Effector memory CD4-positive, alpha-beta T cell (primary cell): ENCODE results near the gene CDC42BPA.

Experiments used
- DNase-seq, 3 donors: peaks; one replicate each; pipeline ENCODE4 v3.0.0-alpha.2; 2020
- H3K27ac ChIP-seq: 2 replicates; pipeline ENCODE4 v1.7.0; 2013; ENCODE audit warnings: mild to moderate bottlenecking, low read length, moderate library complexity; ENCODE audit not compliant: insufficient read depth, poor library complexity, severe bottlenecking
- H3K27me3 ChIP-seq: replicated peaks from 2 replicates; pipeline ENCODE4 v1.7.0; 2013; ENCODE audit warnings: mild to moderate bottlenecking, low read length; ENCODE audit not compliant: insufficient read depth, control insufficient read depth, poor library complexity, severe bottlenecking
- H3K36me3 ChIP-seq: 2 replicates; pipeline ENCODE4 v1.7.0; 2013; ENCODE audit warnings: mild to moderate bottlenecking, low read length, moderate library complexity; ENCODE audit not compliant: control insufficient read depth, insufficient read depth
- H3K4me1 ChIP-seq: 2 replicates; pipeline ENCODE4 v1.7.0; 2013; ENCODE audit warnings: low read length, mild to moderate bottlenecking; ENCODE audit not compliant: control insufficient read depth, insufficient read depth, poor library complexity, severe bottlenecking
- H3K4me3 ChIP-seq: 2 replicates; pipeline ENCODE4 v1.7.0; 2013; ENCODE audit warnings: low read length, low read depth, mild to moderate bottlenecking; ENCODE audit not compliant: insufficient read depth, poor library complexity, severe bottlenecking
- H3K9me3 ChIP-seq: 2 replicates; pipeline ENCODE4 v1.7.0; 2013; ENCODE audit warnings: mild to moderate bottlenecking, low read length, moderate library complexity; ENCODE audit not compliant: control insufficient read depth

CDC42BPA gene

DNA sequence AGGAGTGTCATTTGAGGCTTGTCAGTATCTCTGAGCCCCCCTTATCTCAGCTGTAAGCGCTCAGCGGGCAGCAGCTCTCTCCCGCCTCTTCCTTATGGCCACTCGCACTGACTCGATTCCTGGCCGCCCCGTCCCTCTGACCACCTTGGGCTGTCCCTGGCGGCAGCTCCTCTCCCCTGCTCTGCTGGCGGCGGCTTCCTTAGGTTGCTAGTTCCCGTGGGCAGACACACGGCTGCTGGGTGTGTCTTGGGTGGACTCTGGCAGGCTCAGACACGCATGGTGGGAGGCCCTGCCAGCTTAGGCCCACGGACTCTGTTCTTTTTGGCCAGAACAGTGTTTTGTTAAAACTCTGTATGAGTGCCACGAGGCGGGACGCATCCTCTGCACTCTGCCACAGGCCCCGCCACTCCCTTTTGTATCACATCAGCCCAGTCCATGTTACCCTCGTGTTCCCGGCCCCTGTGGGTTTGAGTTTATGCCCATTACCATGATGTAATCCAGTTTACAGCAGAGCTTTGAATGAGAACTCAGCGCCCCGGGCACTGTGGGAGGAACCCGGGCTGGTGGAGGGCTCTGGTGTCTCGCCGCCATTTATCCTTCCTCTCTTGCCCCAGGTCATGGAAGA is 332.3 kb downstream of the CDC42BPA start:
- Histone ChIP-seq H3K27ac (no peak overlapping the region), H3K4me1 (no peaks in the 10 kb centered on the region), H3K27me3 (no peaks in the 10 kb centered on the region), H3K36me3 (peaks cover 42% of the 10 kb centered on the region), H3K4me3 (no peak overlapping the region), H3K9me3 (no peaks in the 10 kb centered on the region)
- DNase-seq, result no peak

DNA sequence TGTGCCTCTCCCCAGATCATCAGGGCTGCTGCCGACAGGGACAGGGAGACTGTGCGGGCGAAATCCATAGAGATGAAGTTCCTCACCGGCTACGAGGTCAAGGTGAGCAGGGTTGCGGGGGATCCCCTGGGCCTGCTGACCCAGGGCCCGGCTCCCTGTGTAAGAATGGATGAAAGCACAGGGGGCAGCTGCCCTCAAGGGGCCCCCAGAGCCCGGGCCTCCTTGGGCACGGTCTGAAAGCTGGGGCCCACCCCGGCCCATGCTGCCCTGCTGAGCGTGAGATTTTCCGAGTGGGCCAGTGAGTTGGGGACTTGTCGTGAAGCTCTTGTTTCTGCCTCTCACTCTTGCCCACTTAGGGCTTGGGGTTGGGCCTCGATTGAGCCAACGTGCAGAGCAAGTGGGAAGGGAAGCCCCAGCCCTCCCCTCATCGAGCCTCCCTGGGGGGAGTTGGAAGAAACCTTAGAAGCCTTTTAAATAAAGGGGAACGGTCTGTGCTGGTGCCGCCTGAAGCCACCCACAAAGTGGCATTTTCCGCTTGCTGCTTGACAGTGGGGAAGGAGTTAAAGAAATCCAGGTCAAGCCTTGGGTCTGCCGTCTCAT is 333.0 kb downstream of the CDC42BPA start:
- Histone ChIP-seq H3K36me3 (peaks cover 42% of the 10 kb centered on the region), H3K4me3 (no peak overlapping the region), H3K27me3 (no peaks in the 10 kb centered on the region), H3K27ac (no peak overlapping the region), H3K4me1 (no peaks in the 10 kb centered on the region), H3K9me3 (no peaks in the 10 kb centered on the region)
- no peak for DNase-seq

DNA sequence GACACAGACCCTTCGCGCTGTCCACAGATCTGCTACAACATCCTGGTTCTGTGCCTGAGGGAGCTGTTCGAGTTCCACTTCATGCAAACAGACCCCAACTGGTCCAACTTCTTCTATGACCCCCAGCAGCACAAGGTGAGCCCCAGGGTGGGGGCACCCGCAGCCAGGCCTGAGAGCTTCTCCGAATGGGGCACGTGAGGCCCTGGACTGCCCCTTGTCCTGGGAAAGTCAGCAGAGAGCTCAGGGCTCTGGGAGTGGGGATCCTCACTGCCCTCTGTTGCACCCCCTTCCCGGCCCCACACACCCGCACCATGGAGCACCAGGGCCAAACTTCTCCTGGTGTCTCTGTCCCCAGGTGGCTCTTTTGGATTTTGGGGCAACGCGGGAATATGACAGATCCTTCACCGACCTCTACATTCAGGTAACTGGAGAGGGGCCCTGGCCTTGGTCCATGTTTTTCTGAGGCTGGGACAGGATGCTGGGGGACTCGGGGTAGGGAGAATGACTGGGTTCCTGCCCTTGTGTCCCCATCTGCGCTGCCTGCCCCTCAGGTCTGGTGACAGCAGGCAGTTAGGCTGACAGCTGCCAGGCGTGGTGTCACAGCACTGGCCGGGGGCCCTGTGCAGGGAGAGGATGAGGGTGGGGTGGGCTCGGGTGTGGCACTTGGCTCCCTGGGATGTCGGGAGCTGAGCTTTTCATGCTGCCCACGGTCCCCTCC is 333.6 kb downstream of the CDC42BPA start:
- DNase-seq, result no peak
- Histone ChIP-seq H3K9me3 (no peaks in the 10 kb centered on the region), H3K27ac (no peak overlapping the region), H3K27me3 (no peaks in the 10 kb centered on the region), H3K36me3 (peaks cover 42% of the 10 kb centered on the region), H3K4me3 (no peak overlapping the region), H3K4me1 (no peaks in the 10 kb centered on the region)

DNA sequence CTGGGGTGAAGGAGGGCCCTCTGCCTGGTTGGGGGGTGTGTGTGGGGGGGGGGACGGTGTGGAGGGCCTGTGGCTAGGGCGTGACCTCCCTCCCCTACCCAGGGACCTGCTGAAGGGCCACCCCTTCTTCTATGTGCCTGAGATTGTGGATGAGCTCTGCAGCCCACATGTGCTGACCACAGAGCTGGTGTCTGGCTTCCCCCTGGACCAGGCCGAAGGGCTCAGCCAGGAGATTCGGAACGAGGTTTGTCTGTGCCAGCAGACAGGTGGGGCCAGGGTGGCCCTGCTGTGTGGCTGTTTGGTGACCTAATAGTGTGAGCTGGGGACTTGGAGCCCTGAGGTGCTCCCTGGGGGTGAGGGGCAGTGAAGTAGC is 334.3 kb downstream of the CDC42BPA start:
- no peak for DNase-seq
- Histone ChIP-seq H3K27ac (no peak overlapping the region), H3K4me3 (no peak overlapping the region), H3K36me3 (peaks cover 42% of the 10 kb centered on the region), H3K27me3 (no peaks in the 10 kb centered on the region), H3K4me1 (no peaks in the 10 kb centered on the region), H3K9me3 (no peaks in the 10 kb centered on the region)

DNA sequence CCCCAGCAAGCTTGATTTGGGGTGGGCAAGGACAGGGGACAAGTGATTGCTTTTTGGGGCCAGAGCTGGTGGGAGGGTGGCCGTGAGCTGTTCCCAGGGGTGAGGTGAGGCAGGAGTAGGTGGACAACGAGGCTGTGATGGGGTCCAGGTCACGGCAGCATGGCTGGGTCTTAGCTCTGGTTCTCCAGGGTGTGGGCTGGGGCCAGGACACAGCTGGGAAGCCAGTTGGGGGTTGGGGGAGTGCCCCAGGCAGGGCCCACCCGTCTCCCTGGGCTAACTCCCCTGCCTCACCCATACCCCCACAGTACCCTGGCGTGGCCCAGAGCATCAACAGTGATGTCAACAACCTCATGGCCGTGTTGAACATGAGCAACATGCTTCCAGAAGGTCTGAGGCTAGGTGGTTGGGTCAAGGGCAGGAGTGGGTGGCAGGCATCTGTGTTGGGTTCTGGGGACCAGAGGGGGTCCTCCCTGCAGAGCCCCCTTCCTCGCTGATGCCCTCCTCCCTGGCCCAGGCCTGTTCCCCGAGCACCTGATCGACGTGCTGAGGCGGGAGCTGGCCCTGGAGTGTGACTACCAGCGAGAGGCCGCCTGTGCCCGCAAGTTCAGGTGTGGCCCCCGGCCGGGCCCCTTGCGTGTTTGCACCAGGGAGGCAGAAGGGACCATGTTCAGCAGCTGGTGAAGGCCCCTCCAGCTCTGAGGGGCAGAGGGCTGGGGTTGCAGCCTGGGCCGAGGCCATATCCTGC is 334.9 kb downstream of the CDC42BPA start:
- DNase-seq, result no peak
- H3K4me1 ChIP-seq, result no peaks in the 10 kb centered on the region
- H3K27ac ChIP-seq, result no peak overlapping the region
- H3K4me3 ChIP-seq, result no peak overlapping the region
- no peaks in the 10 kb centered on the region for H3K27me3 ChIP-seq
- H3K36me3 ChIP-seq, result peaks cover 43% of the 10 kb centered on the region
- no peaks in the 10 kb centered on the region for H3K9me3 ChIP-seq

DNA sequence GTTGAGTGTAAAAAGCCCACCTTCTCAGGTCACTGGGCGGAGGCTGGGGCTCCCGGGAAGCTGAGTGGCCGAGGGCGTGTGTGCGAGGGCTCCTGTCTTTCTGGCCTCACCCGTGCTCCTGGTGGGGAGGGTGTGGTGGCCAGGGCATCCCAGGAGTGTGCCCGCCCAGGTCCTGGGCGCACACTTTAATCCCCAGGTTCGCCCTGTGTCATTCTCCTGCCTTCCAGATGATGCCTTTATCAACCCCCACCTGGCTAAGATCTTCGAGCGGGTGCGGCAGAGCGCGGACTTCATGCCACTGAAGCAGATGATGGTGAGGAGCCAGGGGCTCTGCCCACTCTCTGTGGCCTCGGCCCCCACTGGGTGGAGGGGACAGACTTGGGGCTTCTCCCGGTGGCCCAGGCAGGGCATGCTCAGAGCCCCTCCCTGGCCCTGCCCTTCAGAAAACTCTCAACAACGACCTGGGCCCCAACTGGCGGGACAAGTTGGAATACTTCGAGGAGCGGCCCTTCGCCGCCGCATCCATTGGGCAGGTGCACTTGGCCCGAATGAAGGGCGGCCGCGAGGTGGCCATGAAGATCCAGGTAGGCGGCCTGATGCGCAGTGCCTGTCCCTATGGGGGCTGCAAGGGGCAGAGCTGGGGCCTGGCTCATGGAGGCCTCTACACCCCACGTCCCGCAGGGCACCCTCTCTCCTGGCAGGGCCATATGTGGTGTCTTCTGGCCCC is 335.7 kb downstream of the CDC42BPA start:
- Histone ChIP-seq H3K9me3 (no peaks in the 10 kb centered on the region), H3K4me3 (no peak overlapping the region), H3K36me3 (peaks cover 51% of the 10 kb centered on the region), H3K27me3 (no peaks in the 10 kb centered on the region), H3K27ac (no peak overlapping the region), H3K4me1 (no peaks in the 10 kb centered on the region)
- DNase-seq, result no peak

DNA sequence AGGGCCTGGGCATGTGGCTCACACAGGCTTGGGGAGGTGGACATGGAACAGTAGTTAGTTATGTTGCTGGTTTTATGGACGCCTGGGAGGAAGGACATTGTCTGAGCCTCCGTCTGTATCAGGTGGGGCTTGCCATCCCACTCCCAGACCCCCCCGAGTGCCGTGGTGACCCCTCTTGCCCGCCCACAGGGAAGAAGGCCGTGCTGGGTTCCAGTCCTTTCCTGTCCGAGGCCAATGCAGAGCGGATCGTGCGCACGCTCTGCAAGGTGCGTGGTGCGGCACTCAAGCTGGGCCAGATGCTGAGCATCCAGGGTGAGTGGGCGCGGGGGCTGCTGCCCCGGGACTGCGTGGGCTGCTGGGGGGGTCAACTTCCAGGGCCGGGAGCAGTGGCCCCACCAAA is 336.5 kb downstream of the CDC42BPA start:
- peaks cover 56% of the 10 kb centered on the region for H3K36me3 ChIP-seq
- no peak overlapping the region for H3K4me3 ChIP-seq

DNA sequence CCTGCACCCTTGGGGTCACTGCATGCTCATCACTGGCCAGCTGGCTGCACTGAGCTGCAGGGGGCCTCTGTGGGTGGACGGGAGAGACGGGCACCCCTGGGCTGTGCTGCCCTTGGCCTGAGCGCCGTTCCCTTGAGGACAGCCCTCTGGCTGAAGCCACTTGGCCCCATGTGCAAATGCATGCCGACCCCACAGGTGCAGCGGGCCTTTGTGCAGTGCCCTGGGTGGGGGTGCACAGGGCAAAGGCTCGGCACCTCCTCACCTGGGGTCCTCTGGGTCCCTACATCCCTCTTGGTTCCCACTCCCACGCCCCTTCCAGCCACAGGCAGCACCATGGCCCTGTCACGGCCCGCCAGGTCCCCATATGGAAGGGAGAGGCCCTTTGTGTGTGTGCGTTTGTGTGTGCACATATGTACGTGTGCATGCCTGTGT is 336.9 kb downstream of the CDC42BPA start:
- H3K27ac ChIP-seq, result no peak overlapping the region
- DNase-seq, result no peak
- peaks cover 53% of the 10 kb centered on the region for H3K36me3 ChIP-seq
- no peaks in the 10 kb centered on the region for H3K9me3 ChIP-seq
- H3K27me3 ChIP-seq, result no peaks in the 10 kb centered on the region
- no peak overlapping the region for H3K4me3 ChIP-seq
- H3K4me1 ChIP-seq, result no peaks in the 10 kb centered on the region

More for the DNA sequence above, 336.5 kb downstream of the CDC42BPA start:
- no peak for DNase-seq
- no peaks in the 10 kb centered on the region for H3K9me3 ChIP-seq
- H3K27ac ChIP-seq, result no peak overlapping the region
- no peaks in the 10 kb centered on the region for H3K27me3 ChIP-seq
- H3K4me1 ChIP-seq, result no peaks in the 10 kb centered on the region

DNA sequence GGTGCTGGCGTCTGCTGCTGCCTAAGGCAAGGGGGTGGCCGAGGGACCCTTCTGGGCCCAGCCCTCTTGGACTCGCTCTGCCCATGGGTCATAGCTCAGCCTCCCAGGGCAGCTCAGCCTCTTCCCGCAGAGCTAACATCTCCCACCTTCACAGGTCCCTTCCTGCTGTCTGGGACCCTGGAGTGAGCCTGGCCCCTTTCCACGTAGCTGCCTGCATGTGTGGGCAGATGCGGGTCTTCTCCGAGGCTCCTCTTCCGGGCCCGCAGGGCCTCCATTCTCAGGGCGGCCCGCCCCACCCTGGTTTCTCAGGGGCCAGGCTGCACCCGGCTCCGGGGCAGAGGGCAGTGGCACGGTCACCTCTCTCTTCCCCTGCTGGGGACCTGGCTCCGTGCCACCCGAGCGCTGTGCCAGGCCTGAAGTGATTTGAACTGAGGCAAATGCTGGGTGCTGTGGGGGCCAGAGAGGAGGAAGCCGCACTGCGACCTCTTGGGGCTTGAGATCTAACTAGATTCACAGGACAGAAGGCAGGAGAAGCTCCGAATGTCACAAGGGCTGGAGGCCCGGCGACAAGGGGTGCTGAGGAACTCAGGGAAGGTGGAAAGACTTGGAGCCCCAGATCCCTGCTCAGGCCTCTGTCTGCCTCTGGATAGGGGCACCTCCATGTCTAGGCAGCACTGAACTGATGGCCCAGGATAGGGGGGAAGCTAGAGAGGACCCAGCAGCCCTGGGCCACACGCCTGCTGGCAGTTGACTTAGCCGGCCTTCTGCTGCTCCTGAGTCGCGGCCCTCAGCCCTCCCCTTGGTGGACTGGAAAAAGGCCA is 337.5 kb downstream of the CDC42BPA start:
- peaks cover 49% of the 10 kb centered on the region for H3K36me3 ChIP-seq

More for the DNA sequence above, 337.5 kb downstream of the CDC42BPA start:
- Histone ChIP-seq H3K9me3 (no peaks in the 10 kb centered on the region), H3K4me3 (no peak overlapping the region), H3K27me3 (no peaks in the 10 kb centered on the region), H3K27ac (no peak overlapping the region), H3K4me1 (no peaks in the 10 kb centered on the region)
- no peak for DNase-seq
